ENCODE results near the gene ALDH16A1. TPM values are rescaled to one million over a fixed set of nuclear protein-coding genes. Genes with fewer than 3 reads are reported as not detected.
A peak's percentile ranks its signal among the peaks of the same experiment; 100 is the strongest.
"Not testable (repeated sequence)": the region's sequence is repeated elsewhere in the genome, so short reads cannot be mapped to it uniquely, and the experiment has no call there.

ALDH16A1 gene
- total RNA-seq, 2 donors from 2014 or later: 22.6 to 57.9 TPM

DNA sequence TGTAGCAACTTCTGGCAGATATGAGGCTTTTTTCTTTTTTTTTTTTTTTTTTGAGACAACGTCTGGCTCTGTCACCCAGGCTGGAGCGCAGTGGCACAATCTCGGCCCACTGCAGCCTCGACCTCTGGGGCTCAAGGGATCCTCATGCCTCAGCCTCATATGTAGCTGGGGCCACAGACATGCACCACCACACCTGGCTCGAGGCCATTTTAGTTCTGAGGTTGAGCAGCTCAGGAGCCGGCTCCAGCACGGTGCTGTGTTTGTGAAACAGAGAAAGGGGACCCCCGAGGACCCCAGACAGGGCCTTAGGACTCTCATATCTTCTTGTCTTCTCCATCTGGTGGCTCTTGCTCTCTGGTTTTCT, 17.6 kb downstream of the ALDH16A1 start:
- no peaks in the 10 kb centered on the region for H3K36me3 ChIP-seq
- no peak overlapping the region for H3K9ac ChIP-seq (ENCODE audit: low read depth in 2 of 2, low read length in 2 of 2)
- TF ChIP-seq, protein P1, sequence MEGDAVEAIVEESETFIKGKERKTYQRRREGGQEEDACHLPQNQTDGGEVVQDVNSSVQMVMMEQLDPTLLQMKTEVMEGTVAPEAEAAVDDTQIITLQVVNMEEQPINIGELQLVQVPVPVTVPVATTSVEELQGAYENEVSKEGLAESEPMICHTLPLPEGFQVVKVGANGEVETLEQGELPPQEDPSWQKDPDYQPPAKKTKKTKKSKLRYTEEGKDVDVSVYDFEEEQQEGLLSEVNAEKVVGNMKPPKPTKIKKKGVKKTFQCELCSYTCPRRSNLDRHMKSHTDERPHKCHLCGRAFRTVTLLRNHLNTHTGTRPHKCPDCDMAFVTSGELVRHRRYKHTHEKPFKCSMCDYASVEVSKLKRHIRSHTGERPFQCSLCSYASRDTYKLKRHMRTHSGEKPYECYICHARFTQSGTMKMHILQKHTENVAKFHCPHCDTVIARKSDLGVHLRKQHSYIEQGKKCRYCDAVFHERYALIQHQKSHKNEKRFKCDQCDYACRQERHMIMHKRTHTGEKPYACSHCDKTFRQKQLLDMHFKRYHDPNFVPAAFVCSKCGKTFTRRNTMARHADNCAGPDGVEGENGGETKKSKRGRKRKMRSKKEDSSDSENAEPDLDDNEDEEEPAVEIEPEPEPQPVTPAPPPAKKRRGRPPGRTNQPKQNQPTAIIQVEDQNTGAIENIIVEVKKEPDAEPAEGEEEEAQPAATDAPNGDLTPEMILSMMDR (IDR thresholded peaks at IDR 0.05): no peak
- no peak for DNase-seq
- no peak overlapping the region for H3K4me3 ChIP-seq
- no peaks in the 10 kb centered on the region for H3K4me1 ChIP-seq
- H3K27ac ChIP-seq: peak overlapping the region; percentile 9
- intact Hi-C loops (cut with DNase I): no loop called here
- no peaks in the 10 kb centered on the region for H3K27me3 ChIP-seq
- H3K9me3 ChIP-seq: no peaks in the 10 kb centered on the region

DNA sequence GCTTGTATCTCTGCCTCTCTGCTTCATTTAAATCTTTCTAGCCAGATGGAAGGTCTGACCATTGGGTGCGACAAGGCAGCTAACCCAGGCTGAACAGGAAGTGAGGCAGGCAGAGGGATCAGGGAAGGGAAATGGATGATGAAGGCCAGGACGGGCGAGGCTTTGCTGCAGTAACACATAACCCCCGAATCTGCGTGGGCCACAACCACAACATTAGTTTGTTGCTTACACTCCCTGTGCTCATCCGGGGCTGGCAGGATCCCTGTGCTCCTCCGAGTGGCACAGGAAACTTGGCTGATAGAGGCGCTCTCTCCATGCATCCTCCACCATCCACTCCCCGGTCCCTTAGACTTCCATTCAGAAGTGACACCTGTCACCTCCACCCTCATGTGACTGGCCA, 19.9 kb downstream of the ALDH16A1 start:
- Histone ChIP-seq H3K27me3 (no peaks in the 10 kb centered on the region), H3K4me3 (no peak overlapping the region), H3K36me3 (no peaks in the 10 kb centered on the region), H3K9me3 (no peaks in the 10 kb centered on the region), H3K27ac (peak overlapping the region; percentile 27), H3K9ac (ENCODE audit: low read depth in 2 of 2, low read length in 2 of 2) (no peak overlapping the region), H3K4me1 (no peaks in the 10 kb centered on the region)
- TF ChIP-seq, protein P1 (IDR thresholded peaks at IDR 0.05): no peak
- DNase-seq: no peak
- intact Hi-C loops (cut with DNase I): no loop called here

- H3K4me1 ChIP-seq; DNase-seq; intact Hi-C loops (cut with DNase I); H3K9me3 ChIP-seq; H3K36me3 ChIP-seq; H3K27me3 ChIP-seq: not testable (repeated sequence)
- H3K4me3 ChIP-seq: peak overlapping the region; percentile 30
- peak overlapping the region; percentile 27 for H3K27ac ChIP-seq
- peak overlapping the region; percentile 73 to 74 for H3K9ac ChIP-seq (ENCODE audit: low read depth in 2 of 2, low read length in 2 of 2)
These were observed 20.5 kb downstream of the ALDH16A1 start for GRCh38 chr19:49473501-49473867.

- Histone ChIP-seq H3K9ac (ENCODE audit: low read depth in 2 of 2, low read length in 2 of 2) (peak within 1 kb of the TSS; percentile 73 to 77), H3K9me3 (no peaks in the 10 kb centered on the region), H3K4me3 (peak within 1 kb of the TSS; percentile 30), H3K4me1 (no peaks in the 10 kb centered on the region), H3K27ac (peak within 1 kb of the TSS; percentile 27), H3K36me3 (no peaks in the 10 kb centered on the region), H3K27me3 (no peaks in the 10 kb centered on the region)
- TF ChIP-seq, protein P1 (IDR thresholded peaks at IDR 0.05): peak; percentile 99
- DNase-seq: peak; percentile 77
- intact Hi-C loops (cut with DNase I): no loop called here
These were observed 21.0 kb downstream of the ALDH16A1 start, which contains the start of gene FLT3LG for GRCh38 chr19:49473868-49474541. TSS of gene FLT3LG (plus strand) at chr19:49474215. CDS start at chr19:49474640, 425 bp downstream.

DNA sequence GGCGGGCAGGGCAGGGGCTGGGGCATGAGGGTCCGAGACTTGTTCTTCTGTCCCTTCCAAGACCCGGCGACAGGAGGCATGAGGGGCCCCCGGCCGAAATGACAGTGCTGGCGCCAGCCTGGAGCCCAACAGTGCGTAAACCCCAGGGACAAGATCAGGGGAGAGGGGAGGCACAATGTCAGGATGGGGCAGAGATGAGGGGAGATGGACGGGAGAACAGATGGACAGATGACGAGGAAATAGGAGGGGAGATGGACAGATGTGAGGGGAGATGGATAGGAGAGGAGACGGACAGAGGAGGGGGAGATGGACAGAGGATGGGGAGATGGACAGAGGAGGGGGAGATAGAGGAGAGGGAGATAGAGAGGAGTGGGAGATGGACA, 21.5 kb downstream of the ALDH16A1 start:
- H3K4me3 ChIP-seq: peak overlapping the region; percentile 30
- H3K27me3 ChIP-seq: no peaks in the 10 kb centered on the region
- TF ChIP-seq, protein P1 (IDR thresholded peaks at IDR 0.05): no peak
- no peaks in the 10 kb centered on the region for H3K9me3 ChIP-seq
- H3K9ac ChIP-seq (ENCODE audit: low read depth in 2 of 2, low read length in 2 of 2): peak overlapping the region; percentile 73 to 77
- H3K4me1 ChIP-seq: no peaks in the 10 kb centered on the region
- intact Hi-C loops (cut with DNase I): no loop called here
- peak overlapping the region; percentile 27 for H3K27ac ChIP-seq
- DNase-seq: no peak
- H3K36me3 ChIP-seq: no peaks in the 10 kb centered on the region

DNA sequence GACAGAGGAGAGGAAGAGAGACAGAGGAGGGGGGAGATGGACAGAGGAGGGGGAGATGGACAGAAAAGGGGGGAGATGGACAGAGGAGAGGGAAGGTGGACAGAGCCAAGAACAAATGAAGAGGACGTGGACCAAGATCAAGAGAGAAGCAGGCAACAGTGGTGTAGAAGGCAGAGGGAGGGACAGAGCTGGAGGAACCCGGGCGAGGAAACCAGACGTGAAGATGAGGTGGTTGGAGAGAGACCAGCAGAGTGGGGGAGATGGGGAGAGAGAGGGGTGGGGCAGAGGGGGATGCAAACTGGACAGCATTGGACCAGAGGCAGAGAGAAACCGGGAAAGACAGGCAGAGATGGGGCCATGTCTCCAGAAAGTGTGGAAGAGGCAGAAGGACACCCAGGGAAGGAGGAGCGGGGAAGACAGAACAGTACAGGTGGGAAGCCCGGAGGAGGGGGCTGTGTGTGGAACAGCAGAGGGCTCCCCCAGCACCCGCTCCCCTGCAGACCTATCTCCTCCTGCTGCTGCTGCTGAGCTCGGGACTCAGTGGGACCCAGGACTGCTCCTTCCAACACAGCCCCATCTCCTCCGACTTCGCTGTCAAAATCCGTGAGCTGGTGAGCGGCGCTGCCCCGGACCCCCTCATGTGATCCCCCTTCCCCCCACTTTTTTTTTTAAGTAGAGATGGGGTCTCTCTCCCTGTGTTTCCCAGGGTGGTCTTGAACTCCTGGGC, 22.3 kb downstream of the ALDH16A1 start:
- Histone ChIP-seq H3K36me3 (no peaks in the 10 kb centered on the region), H3K9ac (ENCODE audit: low read depth in 2 of 2, low read length in 2 of 2) (peak overlapping the region in 1 of 2 donors; percentile 73), H3K4me1 (no peaks in the 10 kb centered on the region), H3K4me3 (no peak overlapping the region), H3K27me3 (no peaks in the 10 kb centered on the region), H3K9me3 (no peaks in the 10 kb centered on the region), H3K27ac (no peak overlapping the region)
- TF ChIP-seq, protein P1 (IDR thresholded peaks at IDR 0.05): no peak
- DNase-seq: no peak
- intact Hi-C loops (cut with DNase I): no loop called here

Data from colonic mucosa (tissue), 4 donors.